Activated CD4-positive, alpha-beta T cell treated with anti-CD3 and anti-CD28 coated beads, Interleukin-2, amount 50 U/mL, for 48 hours (primary cell): ENCODE results near the gene SUV39H2.
"Not testable (repeated sequence)": the region's sequence is repeated elsewhere in the genome, so short reads cannot be mapped to it uniquely, and the experiment has no call there.

Experiments
- DNase-seq, 2 experiments: peaks; one replicate each; pipeline ENCODE4 v3.0.0-alpha.2; 2020

SUV39H2 gene

GRCh38 chr10:14879124-14879927, 660 bp downstream of the SUV39H2 start:
- peak; percentile 49 to 61 for DNase-seq

GRCh38 chr10:14879928-14880193, 1.2 kb downstream of the SUV39H2 start:
- DNase-seq = no peak

GRCh38 chr10:14880229-14880628, 1.6 kb downstream of the SUV39H2 start:
- DNase-seq = no peak

- no peak for DNase-seq
These were observed 5.4 kb downstream of the SUV39H2 start for GRCh38 chr10:14884082-14884481.

GRCh38 chr10:14889318-14889717, 10.7 kb downstream of the SUV39H2 start:
- DNase-seq = no peak

DNA sequence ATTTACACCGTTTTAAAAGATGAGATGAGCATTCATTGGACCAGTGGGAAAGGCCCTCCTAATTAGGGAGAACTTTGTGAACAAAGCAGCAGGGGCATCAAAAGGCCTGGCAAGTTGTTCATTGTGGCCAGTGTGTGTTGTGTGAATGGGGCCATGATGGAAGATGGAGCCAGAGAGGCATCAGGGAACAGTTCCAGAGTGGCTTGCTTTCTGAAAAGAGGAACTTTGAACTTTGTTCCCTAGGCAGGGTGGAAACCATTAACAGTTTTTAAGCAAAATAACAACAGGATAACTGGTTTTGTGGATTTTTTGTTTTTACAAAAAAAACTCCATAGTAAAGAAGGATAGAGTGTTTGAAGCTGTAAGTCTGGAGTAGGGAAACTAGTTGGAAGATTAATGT, 12.5 kb downstream of the SUV39H2 start:
- DNase-seq = no peak

DNA sequence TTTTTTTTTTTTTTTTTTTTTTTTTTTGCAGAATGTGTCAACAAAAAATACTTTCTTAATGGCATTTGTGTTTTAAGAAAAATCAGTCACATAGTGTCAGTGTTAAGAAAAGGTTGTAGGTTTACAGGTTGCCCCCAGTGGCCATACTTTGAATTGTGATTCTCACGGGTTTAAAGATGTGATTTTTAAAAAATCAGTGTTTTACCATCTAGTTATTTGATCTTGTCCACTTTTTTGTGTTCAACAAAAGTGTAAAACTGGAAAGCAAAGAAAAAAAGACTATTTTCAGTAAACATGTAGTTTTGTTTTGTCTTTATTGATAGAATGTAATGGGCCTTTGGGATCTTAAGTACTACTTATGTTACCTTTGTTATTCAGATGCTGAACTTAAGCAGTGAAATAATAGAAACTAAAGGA, 25.7 kb downstream of the SUV39H2 start:
- DNase-seq = peak in 1 of 2 experiments; percentile 18

DNA sequence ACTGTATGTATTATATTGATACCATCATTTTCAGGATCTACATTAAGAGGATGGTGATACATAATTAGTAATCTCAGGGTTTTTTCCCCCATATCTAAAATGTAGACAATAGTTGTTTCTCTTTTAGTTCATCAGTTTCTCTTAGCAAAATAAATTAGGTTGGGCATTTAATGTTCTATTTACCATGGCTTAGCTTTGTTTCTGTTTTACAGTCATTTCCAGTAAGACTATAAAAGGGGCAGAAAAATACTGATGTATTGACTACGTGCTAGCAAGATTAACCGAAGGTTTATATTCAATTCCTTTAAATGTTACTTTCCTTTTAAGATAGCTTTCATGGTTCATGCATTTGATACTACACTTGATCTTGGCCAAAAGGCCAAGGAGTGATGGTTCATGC, 26.2 kb downstream of the SUV39H2 start:
- DNase-seq = no peak

- DNase-seq = no peak
These were observed 27.2 kb downstream of the SUV39H2 start for GRCh38 chr10:14905890-14906289.

GRCh38 chr10:14906765-14907164, 28.1 kb downstream of the SUV39H2 start:
- no peak for DNase-seq

DNA sequence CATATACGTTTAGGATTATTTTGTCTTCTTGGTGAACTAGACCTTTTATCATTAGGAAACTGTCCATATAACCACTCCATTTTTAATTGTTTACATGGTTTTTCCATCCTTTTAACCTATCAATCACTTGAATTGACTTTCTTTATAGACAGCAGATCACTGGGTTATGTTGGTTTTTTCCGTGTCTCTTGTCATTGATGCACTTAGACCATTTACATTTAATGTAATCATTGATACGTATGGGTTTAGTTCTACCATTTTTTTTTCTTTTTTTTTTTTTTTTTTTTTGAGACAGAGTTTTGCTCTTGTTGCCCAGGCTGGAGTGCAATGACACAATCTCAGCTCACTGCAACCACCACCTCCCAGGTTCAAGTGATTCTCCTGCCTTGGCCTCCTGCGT, 28.9 kb downstream of the SUV39H2 start:
- DNase-seq = not testable (repeated sequence)

DNA sequence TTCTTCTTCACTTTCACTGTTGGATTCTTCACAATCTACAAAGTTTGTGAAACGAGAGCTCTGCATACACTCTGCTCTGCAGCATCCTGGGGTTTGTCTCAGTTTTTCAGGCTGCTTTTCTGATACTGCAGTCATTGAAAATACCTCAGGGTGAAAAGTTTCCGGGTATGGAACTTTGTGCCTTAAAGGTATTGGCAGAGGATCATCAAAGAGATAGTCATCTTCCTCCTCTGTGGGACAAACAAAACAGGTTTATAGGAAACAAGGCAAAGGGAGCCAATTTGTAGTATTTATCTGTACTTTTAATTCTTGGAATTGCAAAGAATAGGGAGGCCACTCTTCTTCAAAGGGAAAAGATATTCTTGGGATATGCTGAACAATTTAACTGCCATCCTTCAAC, 30.4 kb downstream of the SUV39H2 start:
- no peak for DNase-seq

DNA sequence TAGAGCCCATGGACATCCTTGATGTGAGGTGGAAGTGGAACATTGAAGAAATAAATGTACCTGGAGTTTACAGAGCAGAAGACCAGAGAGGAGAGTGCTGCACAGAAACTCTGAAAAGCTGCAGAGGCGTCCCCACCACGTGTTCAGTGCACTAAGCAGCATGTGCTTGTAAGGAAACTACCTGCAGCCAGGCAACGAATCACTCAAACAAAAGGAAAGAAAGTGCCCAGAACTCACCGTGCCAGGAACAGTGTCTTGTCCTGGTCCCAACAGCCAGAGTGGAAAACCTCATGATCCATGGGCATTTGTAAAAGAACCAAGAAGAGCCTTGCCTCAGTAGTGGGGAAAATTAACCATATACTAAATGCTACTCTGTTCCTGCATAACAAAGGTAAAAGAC, 32.3 kb downstream of the SUV39H2 start:
- DNase-seq = no peak

GRCh38 chr10:14911801-14912200, 33.1 kb downstream of the SUV39H2 start:
- DNase-seq = no peak

DNA sequence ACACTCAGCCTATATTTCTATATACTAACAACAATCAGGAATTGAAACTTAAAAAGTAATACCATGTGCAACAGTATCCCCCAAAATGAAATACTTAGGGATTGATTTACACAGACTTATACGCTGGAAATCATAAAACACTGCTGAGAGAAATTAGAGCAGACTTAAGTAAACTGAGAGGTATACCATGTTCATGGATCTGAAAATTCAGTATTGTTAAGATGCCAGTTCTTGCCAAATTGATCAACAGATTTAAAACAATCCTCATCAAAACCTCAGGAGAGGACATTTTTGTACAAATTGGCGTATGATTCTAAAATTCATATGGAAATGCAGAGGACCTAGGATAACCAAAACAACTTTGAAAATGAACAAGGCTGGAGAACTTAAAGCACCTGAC, 37.9 kb downstream of the SUV39H2 start:
- DNase-seq = no peak

- DNase-seq = no peak
These were observed 39.2 kb downstream of the SUV39H2 start for GRCh38 chr10:14917827-14918226.

GRCh38 chr10:14918964-14919363, 40.3 kb downstream of the SUV39H2 start:
- DNase-seq = no peak

DNA sequence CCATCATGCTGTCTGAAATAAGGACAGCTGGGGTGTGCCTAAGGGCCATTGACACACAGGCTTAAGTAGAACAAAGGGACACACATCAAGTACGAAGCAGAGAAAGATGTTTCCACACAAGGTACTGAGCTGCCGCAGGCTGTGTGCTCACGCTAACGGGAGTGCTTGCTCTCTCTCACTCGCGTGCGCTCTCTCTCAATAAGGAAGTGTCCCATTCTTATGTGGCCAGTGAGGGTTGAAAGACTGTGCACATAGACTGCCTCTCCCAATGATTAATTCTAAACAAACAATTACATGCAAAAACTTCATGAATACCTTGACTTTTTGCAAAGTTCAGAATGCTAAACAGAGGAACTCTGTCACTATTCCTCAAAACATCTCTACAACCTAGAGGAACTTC, 45.3 kb downstream of the SUV39H2 start:
- DNase-seq = no peak

- DNase-seq = no peak
These were observed 46.6 kb downstream of the SUV39H2 start for GRCh38 chr10:14925268-14925667.

- DNase-seq = no peak
These were observed 47.4 kb downstream of the SUV39H2 start for GRCh38 chr10:14926061-14926470.

DNA sequence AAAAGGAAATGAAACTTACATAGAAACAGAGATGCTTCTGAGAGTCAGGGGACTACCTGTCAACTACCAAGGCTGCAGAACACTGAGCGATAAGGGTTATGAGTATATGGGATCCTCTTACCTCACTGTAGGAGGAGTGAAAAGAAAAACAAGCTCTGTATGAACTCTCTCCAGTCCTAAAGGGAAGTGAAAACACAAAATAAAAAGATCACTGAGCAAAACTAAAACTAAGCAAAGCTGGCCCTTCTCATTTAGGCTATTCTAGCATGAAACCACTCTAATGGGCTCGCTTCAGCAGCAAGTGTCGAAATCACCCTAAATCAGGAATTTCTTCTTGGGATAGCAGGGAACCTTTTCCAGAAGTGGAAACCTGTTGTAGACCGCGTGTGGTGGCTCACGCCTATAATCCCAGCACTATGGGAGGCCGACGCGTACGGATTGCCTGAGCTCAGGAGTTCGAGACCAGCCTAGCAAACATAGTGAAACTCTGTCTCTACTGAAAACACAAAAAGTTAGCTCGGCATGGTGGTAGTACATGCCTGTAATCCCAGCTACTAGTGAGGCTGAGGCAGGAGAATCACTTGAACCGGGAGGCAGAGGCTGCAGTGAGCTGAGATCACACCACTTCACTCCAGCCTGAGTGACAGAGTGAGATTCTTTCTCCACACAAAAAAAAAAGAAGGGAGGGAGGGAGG, 48.2 kb downstream of the SUV39H2 start:
- no peak for DNase-seq

- DNase-seq = no peak
These were observed 51.9 kb downstream of the SUV39H2 start for GRCh38 chr10:14930610-14931009.

- no peak for DNase-seq
These were observed 57.9 kb downstream of the SUV39H2 start for GRCh38 chr10:14936584-14936983.

DNA sequence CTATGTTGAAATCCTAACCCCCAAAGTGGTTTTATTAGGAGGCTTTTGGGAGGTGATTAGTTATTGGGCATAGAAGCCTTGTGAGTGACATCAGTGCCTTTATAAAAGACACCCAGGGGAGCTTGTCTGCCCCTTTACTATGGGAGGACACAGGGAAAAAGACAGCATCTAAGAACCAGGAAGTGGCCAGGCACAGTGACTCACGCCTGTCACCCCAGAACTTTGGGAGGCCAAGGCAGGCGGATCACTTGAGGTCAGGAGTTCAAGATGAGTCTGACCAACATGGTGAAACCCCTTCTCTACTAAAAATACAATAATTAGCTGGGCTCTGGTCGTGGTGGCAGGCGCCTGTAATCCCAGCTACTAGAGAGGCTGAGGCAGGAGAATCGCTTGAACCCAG, 60.3 kb downstream of the SUV39H2 start:
- peak; percentile 29 to 47 for DNase-seq
